ENCODE measurements around the gene CCDC73.

The CCDC73 gene

GRCh38 chr11:32597921-32598320 is 196.5 kb downstream of the CCDC73 start:
- in situ Hi-C loops (cut with HindIII; ENCODE audit: low sequenced_read_pairs) = loop anchor here (25.0 kb wide), 1 partner anchor 261 kb away; no protein-coding TSS in a partner anchor

- in situ Hi-C loops (cut with HindIII; ENCODE audit: low sequenced_read_pairs) = loop anchor here (25.0 kb wide), 1 partner anchor 259 kb away; no protein-coding TSS in a partner anchor
These were observed 198.3 kb downstream of the CCDC73 start for GRCh38 chr11:32596114-32596513.

GRCh38 chr11:32594272-32594671 is 200.2 kb downstream of the CCDC73 start:
- in situ Hi-C loops (cut with HindIII; ENCODE audit: low sequenced_read_pairs) = loop anchor here (25.0 kb wide), 1 partner anchor 257 kb away; no protein-coding TSS in a partner anchor

- in situ Hi-C loops (cut with HindIII; ENCODE audit: low sequenced_read_pairs) = loop anchor here (25.0 kb wide), 1 partner anchor 249 kb away; no protein-coding TSS in a partner anchor
These were observed 207.8 kb downstream of the CCDC73 start for GRCh38 chr11:32586576-32587190.

- in situ Hi-C loops (cut with HindIII; ENCODE audit: low sequenced_read_pairs) = loop anchor here (5.0 to 25.0 kb wide), 2 partner anchors 153 to 248 kb away; no protein-coding TSS in a partner anchor
These were observed 209.5 kb downstream of the CCDC73 start for GRCh38 chr11:32584921-32585320.

- in situ Hi-C loops (cut with HindIII; ENCODE audit: low sequenced_read_pairs) = loop anchor here (5.0 to 25.0 kb wide), 2 partner anchors 151 to 246 kb away; no protein-coding TSS in a partner anchor
These were observed 210.8 kb downstream of the CCDC73 start, which contains the start of gene EIF3M for GRCh38 chr11:32583459-32584271. Gene EIF3M (plus strand): TSS chr11:32583831. CDS start chr11:32583888, 57 bp downstream.

GRCh38 chr11:32581556-32581955 is 212.9 kb downstream of the CCDC73 start:
- in situ Hi-C loops (cut with HindIII; ENCODE audit: low sequenced_read_pairs) = loop anchor here (5.0 to 25.0 kb wide), 2 partner anchors 149 to 244 kb away; no protein-coding TSS in a partner anchor

GRCh38 chr11:32580967-32581366 is 213.5 kb downstream of the CCDC73 start:
- in situ Hi-C loops (cut with HindIII; ENCODE audit: low sequenced_read_pairs) = loop anchor here (5.0 to 25.0 kb wide), 2 partner anchors 149 to 244 kb away; no protein-coding TSS in a partner anchor

- in situ Hi-C loops (cut with HindIII; ENCODE audit: low sequenced_read_pairs) = loop anchor here (25.0 kb wide), 1 partner anchor 239 kb away; no protein-coding TSS in a partner anchor
These were observed 218.0 kb downstream of the CCDC73 start for GRCh38 chr11:32576456-32576855.

- in situ Hi-C loops (cut with HindIII; ENCODE audit: low sequenced_read_pairs) = loop anchor here (25.0 kb wide), 1 partner anchor 238 kb away; no protein-coding TSS in a partner anchor
These were observed 219.4 kb downstream of the CCDC73 start for GRCh38 chr11:32575070-32575469.

- in situ Hi-C loops (cut with HindIII; ENCODE audit: low sequenced_read_pairs) = no loop called here
These were observed 220.0 kb downstream of the CCDC73 start for GRCh38 chr11:32574421-32574820.

GRCh38 chr11:32573228-32573627 is 221.2 kb downstream of the CCDC73 start:
- in situ Hi-C loops (cut with HindIII; ENCODE audit: low sequenced_read_pairs) = no loop called here

GRCh38 chr11:32571039-32571438 is 223.4 kb downstream of the CCDC73 start:
- in situ Hi-C loops (cut with HindIII; ENCODE audit: low sequenced_read_pairs) = no loop called here

GRCh38 chr11:32569313-32569881 is 225.1 kb downstream of the CCDC73 start:
- in situ Hi-C loops (cut with HindIII; ENCODE audit: low sequenced_read_pairs) = no loop called here

- in situ Hi-C loops (cut with HindIII; ENCODE audit: low sequenced_read_pairs) = no loop called here
These were observed 227.3 kb downstream of the CCDC73 start for GRCh38 chr11:32567154-32567553.

GRCh38 chr11:32566517-32566916 is 227.9 kb downstream of the CCDC73 start:
- in situ Hi-C loops (cut with HindIII; ENCODE audit: low sequenced_read_pairs) = no loop called here

- in situ Hi-C loops (cut with HindIII; ENCODE audit: low sequenced_read_pairs) = no loop called here
These were observed 230.9 kb downstream of the CCDC73 start for GRCh38 chr11:32563600-32563959.

GRCh38 chr11:32562839-32563599 is 231.4 kb downstream of the CCDC73 start:
- in situ Hi-C loops (cut with HindIII; ENCODE audit: low sequenced_read_pairs) = no loop called here

GRCh38 chr11:32561835-32562234 is 232.6 kb downstream of the CCDC73 start:
- in situ Hi-C loops (cut with HindIII; ENCODE audit: low sequenced_read_pairs) = no loop called here

- in situ Hi-C loops (cut with HindIII; ENCODE audit: low sequenced_read_pairs) = no loop called here
These were observed 238.6 kb downstream of the CCDC73 start for GRCh38 chr11:32555895-32556294.
